GM18526 (cell line): Measurements from ENCODE around the gene DDA1.

Experiments used
- POLR2A ChIP-seq: IDR thresholded peaks from 3 replicates; pipeline ENCODE4 v1.6.1; 2011; ENCODE audit not compliant: insufficient read length; ENCODE audit errors: extremely low read depth

DDA1 gene

DNA sequence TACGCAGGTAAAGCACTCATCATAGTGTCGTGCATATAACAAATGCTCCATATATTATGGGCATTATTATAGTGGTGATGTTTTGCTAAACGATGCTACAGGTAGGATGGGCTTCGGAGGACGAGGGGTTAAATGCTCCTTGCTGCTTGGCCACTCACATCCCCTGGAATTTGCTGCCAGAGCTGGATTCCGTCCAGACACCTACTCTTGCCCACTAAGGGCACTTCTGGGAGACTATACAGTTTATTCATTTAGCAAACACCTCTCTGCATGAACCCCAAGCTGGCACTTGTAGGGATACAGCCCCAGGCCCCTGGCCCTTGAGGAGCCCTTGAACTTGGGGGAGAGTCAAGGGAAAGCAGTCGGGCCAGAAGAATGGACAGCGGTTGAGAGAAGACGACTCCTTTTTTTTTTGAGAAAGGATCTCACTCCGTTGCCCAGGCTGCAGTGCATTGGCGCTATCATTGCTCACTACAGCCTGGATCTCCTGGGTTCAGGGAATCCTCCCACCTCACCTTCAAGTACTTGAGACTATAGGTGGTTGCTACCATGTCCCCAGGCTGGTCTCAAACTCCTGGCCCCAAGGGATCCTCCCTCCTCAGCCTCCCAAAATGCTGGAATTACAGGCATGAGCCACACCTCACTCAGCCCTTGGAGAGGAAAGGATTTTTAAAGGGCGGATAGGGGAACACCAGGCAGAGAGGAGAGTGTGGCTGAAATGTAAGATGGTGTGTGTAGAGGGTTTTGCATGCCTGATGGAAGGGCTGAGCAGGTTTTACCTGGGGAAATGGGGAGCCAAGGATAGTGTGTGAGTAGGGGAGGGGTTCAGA is 4.8 kb upstream of the DDA1 start:
- TF ChIP-seq POLR2A = no peak

DNA sequence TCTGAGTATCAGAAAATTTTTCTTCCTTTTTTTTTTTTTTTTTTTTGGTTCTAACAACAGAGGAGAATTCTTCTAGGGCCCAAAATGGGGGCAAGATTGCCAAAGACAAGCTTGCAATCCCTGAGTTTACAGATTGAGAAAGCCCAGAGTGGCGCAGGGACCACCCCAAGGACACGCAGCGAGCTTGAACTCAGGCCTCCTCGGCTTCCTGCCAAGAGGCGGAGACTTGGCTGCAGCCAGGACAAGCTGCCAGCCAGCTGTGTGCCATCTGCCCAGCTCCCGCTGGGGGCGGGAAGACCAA is 4.2 kb upstream of the DDA1 start:
- TF ChIP-seq POLR2A = no peak

DNA sequence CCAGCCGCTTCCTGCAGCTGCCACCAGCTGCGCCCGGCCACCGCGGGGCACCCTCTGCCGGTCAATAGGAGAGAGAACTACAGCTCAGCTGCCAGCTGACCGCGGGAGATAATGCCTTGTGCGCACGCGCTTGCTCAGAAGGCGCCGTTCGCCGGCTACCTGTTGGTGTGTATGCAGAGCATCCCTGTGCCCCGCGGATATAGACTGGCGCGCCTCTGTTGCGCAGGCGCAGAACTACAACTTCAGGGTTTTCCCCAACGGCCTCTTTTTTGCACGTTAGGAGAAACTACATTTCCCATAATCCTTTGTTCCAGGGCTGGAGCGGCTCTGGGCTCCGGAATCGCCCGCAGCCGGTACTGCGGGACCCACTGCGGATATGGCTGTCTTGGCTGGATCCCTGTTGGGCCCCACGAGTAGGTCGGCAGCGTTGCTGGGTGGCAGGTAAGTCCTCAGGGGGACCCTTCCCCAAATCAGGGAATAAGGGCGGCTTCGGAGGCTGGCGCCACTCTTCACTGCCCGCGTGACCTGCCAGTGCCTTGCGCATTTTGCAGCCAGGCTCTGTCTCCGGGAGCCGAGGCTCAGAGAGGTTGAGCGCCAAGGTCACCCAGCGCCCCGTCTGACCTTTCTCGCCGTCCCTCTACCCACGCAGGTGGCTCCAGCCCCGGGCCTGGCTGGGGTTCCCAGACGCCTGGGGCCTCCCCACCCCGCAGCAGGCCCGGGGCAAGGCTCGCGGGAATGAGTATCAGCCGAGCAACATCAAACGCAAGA is 3.7 kb upstream of the DDA1 start, which contains the start of gene MRPL34:
MRPL34 (plus strand) TSS at position 356 of the 768 bp plus-strand sequence; CDS start at position 377, 21 bp downstream.
- peak; percentile 58 for TF ChIP-seq POLR2A

DNA sequence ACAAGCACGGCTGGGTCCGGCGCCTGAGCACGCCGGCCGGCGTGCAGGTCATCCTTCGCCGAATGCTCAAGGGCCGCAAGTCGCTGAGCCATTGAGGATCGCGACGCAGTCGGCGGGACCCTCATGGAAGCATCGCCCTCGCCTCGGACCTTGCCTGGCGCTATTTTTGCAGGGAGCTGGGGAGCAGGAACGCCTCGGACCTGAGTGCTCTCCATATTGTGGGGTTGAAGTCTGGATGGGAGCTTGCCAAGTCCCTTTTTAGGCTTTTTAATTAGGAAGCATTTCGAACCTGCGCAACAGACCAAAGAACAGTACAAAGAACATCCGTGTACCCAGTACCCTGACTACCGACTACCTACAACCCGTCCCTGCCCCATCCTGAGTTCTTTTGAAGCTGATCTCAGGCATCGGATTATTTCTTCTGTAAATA is 3.1 kb upstream of the DDA1 start:
- TF ChIP-seq POLR2A = no peak

DNA sequence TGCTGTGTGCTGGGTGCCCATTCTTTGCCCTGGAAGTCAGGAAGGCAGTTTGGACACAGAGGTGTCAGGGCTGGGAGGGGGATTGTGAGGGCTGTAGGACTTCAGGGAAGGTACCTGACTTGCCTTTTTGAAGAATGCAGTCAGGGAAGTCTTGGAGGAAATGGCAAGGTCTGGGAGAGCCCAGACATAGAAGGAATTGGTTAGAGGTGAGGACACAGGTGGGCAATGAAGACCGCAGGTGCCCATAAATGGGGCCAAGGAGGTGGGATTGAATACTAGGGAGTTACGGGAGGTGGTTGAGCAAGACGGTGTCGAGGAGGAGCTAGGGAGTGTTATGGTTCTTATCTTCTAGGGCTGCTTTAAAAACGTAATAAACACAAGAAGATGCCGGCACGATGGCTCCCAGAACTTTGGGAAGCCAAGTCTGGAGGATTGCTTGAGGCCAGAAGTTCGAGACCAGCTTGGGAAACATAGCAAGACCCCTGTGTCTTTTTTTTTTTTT is 1.4 kb upstream of the DDA1 start:
- no peak for TF ChIP-seq POLR2A

DNA sequence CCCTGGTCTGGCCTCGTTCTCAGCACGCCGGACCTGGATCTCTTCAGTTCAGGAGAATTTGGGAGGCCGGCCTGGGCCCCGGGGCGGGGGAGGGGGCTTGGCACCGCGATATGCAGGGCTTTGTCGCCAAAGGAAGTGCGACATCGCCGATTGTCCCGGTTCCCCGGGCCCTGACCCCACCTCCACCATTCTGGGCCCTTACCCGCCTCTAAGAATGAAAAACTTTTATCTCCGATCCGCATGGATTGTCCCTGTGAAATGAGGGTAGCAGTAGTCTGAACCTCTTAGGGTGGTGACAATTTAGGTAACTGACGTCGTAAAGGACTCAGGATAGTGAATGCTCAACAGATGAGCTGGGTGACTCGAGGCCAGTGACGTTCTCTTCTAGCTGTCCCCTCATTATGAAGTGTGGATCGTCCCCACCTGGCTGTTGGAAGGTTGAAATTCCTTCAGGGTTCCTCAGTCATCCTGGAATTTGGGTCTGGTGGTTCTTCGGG is 650 bp downstream of the DDA1 start:
- no peak for TF ChIP-seq POLR2A

DNA sequence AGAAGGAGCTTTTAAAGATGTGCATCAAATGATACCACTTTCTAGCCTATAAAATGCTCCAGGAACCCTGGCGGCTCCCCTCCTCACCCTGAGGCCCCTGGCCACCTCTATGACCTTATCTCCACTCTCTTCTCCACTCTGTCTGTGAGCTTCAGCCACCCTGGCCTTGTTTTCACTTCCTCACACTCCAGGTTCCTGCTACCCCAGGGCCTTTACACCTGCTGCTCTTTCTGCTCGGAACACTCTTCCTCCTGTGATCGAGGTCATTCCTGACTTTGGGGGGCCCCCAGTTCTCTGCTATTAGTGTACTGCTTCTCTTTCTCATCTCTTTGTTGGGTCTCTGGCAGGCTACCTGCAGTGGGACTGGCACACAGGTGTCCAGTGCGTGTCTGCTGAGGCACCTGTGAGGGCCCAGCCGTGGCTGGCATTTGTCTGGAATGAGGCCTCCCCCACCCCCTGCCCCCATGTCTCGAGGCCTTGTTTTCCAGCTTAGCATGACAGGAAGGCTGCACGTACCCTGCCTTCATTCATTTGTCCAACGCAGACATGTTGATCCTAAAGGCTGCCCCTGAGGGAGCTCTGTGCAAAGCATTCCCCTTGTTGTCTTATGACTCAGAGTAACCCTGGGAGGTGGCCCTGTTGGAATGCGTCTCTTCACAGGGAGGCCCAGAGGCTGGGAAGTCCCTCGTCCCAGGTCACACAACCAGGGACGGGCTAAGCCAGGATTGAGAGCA is 2.3 kb downstream of the DDA1 start:
- TF ChIP-seq POLR2A = no peak

DNA sequence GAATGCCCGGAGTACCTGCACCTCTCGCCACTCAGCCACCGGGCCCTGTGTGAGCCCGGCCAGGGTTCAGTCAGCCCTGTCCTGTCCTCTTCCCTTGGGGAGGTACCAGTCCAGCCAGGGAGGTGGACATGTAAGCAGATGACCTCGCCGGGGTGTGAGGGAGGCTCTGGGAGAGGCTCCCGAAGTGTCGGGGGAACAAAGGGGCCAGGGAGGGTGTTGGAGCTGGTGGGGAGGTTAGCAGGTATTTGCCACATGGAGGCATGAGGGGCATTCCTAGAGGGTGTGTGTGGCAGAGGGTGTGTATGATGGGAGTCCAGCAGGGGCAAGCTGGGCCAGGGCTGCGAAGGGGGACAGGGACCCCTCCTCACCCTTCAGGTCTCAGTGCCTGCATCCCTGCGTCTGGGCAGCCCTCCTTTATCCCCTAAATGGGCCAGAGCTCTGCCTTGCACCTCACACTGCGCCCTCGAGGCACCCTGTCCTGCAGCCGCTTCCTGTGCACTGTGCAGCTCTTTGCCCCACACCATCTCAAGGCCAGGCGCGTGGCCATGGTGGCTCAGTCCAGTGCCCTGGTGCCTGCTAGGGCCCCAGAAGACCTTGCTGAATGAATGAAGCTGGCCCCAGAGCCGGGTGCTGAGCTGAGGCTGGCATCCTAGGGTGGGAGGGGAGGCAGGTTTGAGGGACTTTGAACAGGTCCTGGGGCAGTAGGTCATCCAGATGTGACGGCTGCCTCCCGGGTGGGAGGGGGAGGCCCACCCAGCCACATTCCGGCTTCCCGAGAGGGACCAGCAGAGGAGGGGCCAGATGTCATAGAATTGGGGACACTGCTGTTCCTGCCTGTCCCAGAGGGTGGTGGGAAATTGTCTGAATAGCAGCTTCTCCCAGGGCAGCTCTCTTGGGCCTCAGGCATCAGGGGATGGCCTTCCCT is 3.1 kb downstream of the DDA1 start:
- no peak for TF ChIP-seq POLR2A

DNA sequence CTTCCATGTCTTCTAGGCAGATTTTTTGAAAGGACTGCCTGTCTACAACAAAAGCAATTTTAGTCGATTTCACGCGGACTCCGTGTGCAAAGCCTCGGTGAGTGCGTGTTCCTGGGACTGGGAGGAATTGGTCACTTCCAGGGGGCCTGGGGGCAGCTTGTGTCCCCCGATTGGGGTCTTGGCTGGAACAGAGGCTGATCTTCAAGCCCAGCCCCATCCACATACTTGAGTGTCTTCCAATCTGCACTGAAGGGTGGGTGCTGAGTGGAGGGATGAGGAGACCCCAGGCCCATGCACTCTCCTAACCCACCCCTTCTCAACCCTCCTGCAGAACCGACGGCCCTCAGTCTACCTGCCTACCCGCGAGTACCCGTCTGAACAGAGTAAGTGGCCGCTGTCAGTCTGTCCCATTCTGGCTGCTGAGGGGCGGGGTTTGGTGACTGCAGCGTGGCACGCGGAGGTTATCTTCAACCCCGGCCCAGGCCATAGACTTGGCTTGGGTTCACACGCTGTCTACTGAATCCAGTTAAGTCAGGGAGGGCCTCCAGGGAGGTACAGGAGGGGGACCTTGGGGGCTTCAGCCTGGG is 4.7 kb downstream of the DDA1 start:
- no peak for TF ChIP-seq POLR2A

DNA sequence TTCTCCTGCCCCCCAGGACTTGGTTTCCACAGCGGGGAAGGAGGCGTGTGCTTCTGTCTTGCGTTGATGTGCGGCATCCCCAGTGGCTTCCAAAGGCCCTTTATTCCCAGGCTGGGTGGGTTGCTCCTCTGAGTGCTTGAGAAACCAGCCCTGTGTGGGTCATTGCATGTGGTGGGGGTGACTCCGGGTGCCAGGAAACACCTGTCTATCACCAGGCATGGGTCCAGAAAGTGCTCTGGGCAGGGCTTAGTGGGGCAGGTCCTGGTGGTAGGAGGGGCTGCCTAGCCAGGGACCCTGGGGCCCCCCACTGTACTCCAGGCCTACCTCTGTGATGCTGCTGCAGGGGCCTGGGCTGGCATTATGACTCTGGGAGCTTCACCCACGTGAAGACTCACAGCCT is 9.6 kb downstream of the DDA1 start:
- TF ChIP-seq POLR2A = no peak

DNA sequence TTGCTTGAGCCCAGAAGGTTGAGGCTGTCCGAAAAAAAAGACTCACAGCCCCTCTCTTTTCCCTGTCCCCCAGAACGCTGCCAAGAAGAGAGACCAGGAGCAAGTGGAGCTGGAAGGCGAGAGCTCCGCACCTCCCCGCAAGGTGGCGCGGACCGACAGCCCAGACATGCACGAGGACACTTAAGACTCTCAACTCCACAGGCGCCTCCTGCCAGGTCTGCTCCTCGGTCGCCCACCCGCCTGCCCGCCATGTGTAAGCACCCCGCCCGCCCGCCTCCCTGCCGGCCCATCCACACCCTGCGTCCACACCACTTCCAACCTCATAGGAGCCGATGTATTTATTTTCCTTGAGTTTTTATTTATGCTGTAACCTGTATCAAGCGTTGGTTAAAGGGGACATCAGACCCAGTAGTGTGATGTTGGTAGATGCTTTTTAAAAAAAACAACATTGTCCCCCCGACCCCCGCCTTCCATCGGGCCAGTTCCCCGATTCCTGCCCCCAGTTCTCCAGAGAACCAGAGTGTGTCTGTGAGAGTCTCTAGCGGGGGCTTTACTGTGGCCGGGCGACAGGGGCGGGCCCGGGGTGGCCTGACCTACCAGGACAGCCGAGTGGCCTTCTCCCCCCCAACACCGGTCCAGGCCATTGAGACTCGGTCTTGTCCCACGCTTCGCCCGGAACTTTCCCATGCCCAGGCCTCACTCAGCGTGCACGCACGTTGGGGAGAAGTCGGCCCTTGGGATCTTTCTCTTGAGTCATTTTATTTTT is 10.3 kb downstream of the DDA1 start:
- no peak for TF ChIP-seq POLR2A

DNA sequence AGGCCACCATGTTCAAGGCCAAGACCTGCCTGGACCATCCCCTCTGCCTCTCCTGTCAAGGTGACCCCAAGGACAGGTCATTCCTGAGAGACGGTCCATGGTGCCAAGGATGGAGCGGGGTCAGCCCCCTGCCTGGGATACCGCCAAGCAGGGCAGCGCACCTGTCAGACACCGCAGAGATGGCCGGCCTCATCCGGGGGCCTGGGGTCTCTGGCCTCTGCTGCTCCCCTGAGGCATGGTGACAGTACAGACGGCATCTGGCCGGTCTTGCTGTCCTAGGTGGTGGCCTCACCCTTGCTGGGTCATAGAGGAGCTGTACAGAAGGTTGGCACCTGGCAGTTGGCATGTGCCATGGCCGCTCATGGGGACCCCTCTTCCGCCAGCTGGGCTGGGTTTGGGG is 11.1 kb downstream of the DDA1 start:
- TF ChIP-seq POLR2A = no peak

DNA sequence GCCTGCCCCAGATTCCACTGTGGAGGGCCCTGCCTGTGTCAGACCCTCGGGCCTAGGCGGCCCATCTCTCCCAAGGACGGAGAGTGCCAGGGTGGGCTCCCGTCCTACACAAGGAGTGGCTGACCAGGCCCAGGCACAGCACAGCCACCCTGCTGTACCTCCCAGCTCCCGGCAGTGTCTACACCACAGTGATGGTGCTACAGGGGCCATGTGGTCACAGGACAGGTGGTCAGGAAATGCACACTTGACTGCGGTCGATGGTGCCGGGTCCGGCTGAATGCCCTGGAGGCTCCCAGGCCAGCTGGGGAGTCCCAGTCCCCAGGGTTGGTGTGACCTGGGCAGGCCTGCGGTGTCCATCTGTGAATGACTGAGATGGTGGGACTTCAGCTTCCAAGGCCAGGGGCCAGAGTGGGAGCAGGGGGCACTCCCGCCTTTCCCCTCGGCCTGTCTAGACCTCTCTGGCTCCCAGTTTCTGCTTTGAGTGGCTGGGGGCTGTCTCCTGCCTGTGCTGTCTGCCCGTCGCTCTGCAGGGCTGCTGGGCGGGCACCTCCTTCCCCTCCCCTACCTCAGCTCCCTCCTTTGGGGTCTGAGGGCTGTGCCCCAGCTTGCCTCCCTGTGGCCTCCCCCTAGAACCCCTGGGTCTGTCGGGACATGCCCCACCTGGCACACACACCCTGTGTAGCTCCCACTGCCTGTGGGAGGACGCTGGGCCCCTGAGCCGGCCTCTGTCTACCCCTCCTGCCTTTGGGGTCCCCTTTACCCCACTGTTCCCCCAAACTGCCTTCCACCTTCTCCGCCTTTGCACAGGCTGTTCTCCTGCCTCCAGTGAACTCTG is 12.5 kb downstream of the DDA1 start:
- TF ChIP-seq POLR2A = no peak

DNA sequence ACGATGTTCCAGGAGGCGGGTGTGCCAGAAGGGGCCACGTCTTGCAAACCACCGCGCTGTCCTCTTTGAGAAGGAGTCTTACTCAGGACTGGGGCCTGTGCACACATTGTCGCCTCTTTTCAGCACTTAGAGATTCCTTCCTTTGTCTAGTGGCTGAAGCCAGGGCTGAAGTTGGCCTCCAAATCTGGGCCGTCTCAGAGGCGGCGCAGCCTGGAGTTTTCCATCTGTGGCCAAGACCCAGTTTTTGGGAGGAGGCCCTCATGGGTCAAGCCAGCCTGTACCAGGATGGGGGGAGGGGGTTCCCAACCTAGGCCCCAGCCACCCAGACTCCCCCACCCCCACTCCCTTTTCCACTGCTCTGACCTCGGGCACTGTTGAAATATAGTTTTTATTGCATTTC is 13.5 kb downstream of the DDA1 start:
- no peak for TF ChIP-seq POLR2A
